HG03442 (cell line): ENCODE results near the gene KCTD15.

Experiments used
- ATAC-seq: cut with Tn5 transposase; IDR thresholded peaks from one replicate; pipeline ENCODE4 v1.9.1; 2021; ENCODE audit warnings: mild to moderate bottlenecking, moderate library complexity; ENCODE audit not compliant: unreplicated experiment

Gene KCTD15

DNA sequence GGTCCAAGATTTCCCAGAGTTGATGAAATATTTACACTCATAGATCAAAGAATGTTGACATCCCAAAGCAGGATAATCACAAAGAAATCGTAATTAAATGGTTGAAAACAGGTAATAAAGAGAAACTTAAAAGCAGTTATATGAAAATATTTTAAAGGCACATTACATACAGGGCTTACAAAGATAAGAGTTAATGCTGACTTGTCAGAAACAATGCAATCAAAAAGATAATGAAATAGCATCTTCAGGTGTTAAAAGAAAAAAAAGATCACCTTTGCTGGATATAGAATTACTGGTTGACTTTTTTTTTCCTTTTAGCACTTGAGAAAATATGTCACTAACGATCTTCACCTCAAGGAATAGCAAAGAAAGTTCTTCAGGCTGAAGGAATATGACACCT is 48.8 kb downstream of the KCTD15 start:
- ATAC-seq: no peak

GRCh38 chr19:33849551-33850147 is 53.0 kb downstream of the KCTD15 start:
- no peak for ATAC-seq

DNA sequence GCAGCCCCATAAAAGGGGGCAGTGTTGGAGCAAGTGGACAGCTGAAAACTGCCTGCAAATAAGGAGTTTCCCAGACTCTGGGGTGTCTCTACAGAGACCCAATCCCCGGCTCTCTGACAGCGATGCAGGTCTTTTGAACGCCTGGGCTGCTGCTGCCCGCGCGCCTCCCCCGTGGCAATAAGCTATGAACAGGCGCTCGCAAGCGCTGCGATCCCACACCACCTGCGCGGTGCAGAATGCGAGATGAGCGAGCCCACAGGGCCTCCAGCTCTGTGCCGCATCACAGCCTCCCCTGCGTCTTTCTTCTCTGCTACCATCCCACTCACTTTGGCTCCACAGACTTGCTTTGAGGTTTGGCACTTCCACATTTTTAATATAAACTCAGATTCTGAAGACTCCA is 62.3 kb downstream of the KCTD15 start:
- no peak for ATAC-seq

DNA sequence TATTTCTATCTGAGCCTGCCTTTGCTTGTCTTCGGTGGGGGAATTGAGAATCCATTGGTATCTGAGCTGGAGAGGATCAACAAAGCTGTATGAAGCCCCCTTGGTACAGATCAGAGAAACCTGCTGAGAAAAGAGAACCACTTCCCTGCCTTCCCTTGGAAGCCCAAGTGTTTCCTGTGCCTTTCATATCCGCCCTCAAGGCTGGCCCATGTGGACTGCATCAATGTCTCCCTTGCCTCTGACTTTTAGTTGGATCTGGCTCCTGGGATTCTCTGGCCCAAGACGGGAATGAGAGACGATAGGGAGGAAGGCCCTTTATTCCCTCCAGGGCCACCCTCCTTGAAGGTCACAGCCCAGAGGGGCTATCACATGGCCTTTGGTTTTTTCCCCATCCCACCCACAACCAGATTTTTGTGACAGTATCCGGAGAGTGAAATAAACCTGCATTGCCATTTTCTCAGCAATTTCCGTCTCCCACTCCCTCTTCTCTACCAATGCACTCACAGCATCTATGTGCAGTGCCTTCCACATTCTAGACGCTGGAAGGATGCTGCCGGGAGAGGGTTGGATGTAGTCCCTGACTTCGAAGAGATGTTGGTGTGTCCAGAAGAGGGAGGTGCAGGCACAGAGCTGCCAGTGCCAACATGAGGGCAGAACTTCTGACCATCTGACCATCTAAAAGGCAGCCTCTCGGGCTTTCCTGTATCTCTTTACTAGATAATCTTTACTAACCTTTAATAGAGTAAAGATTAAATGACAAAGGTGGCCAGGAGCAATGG is 63.8 kb downstream of the KCTD15 start:
- ATAC-seq: no peak

GRCh38 chr19:33861950-33862349 is 65.3 kb downstream of the KCTD15 start:
- ATAC-seq: no peak

- ATAC-seq: no peak
Measured at GRCh38 chr19:33862981-33863380, 66.3 kb downstream of the KCTD15 start.

DNA sequence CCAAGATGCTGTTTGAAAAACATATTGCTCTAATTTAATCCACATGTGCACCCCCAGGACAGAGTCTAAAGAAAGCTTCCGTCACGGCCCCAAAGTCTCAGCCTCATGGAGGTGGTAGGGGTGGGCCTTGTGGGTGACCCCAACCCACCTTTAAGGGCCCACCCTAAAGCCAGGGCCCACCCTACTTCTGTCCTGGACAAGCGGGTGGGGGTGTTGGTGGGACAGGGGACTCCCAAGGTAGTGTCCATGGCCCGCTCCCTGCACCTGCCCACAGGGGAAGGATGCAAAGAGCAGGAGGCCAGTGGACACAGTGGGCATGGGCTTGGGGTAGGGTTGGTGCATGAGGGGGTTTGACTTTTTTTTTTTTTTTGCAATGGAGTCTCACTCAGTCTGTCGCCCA is 66.8 kb downstream of the KCTD15 start:
- ATAC-seq: no peak

- ATAC-seq: no peak
Measured at GRCh38 chr19:33864311-33864850, 67.7 kb downstream of the KCTD15 start.

DNA sequence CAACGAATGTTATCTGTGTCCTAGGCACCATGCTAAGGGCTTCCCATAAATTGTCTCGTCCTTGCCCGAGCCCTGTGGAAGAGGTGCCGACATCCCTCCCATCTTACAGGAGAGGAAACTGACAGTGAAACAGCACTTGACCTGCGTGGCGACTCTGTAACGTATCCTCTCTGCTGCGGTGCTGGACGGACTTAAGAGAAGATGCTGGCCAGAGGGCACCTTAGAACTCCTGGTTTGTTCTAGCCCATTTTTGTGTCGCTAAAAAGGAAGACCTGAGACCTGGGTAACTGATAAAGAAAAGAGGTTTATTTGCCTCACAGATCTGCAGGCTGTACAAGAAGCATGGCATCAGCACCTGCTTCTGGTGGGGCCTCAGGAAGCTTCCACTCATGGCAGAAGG is 68.6 kb downstream of the KCTD15 start:
- no peak for ATAC-seq
